Lung microvascular endothelial cell (primary cell): ENCODE measurements around the gene TUBA3E. TPM values are rescaled to one million over a fixed set of nuclear protein-coding genes. Genes with fewer than 3 reads are reported as not detected.
A peak's percentile ranks its signal among the peaks of the same experiment; 100 is the strongest.
"Not testable (repeated sequence)": the region's sequence is repeated elsewhere in the genome, so short reads cannot be mapped to it uniquely, and the experiment has no call there.

Experiments used
- DNase-seq, 2 donors: peaks; one replicate each; pipeline versions ENCODE4 v3.0.0 to v3.0.0-alpha.2; 2010; ENCODE audit warnings: low read depth in 2 of 2
- total RNA-seq: library from RNA; depleted of rRNA; stranded (reverse); fragments of >200 nt; gene quantifications from 2 replicates; pipeline ENCODE4 v1.2.1, GENCODE V29; 2014

Gene TUBA3E
- total RNA-seq, result not detected in 2 replicates

- DNase-seq, result no peak
Observed at GRCh38 chr2:130198343-130198742, at the start of gene TUBA3E. Gene TUBA3E (minus strand): TSS chr2:130198439. CDS start chr2:130198360, 79 bp downstream.

GRCh38 chr2:130246430-130246829 lies 48.2 kb upstream of the TUBA3E start:
- DNase-seq, result no peak

GRCh38 chr2:130245976-130246375 lies 47.7 kb upstream of the TUBA3E start:
- no peak for DNase-seq

GRCh38 chr2:130243359-130243758 lies 45.1 kb upstream of the TUBA3E start:
- DNase-seq, result no peak

GRCh38 chr2:130241041-130241707 lies 42.9 kb upstream of the TUBA3E start:
- DNase-seq, result peak in 1 of 2 donors; percentile 91

GRCh38 chr2:130239581-130239980 lies 41.3 kb upstream of the TUBA3E start:
- DNase-seq, result not testable (repeated sequence)

GRCh38 chr2:130233066-130233465 lies 34.8 kb upstream of the TUBA3E start:
- DNase-seq, result not testable (repeated sequence)

GRCh38 chr2:130231656-130232055 lies 33.4 kb upstream of the TUBA3E start:
- no peak for DNase-seq

- DNase-seq, result not testable (repeated sequence)
Observed at GRCh38 chr2:130230907-130231306, 32.7 kb upstream of the TUBA3E start.

- not testable (repeated sequence) for DNase-seq
Observed at GRCh38 chr2:130230376-130230775, 32.1 kb upstream of the TUBA3E start.

GRCh38 chr2:130229161-130229510 lies 30.9 kb upstream of the TUBA3E start:
- peak; percentile 40 to 44 for DNase-seq

- not testable (repeated sequence) for DNase-seq
Observed at GRCh38 chr2:130228467-130229160, 30.4 kb upstream of the TUBA3E start.

- DNase-seq, result not testable (repeated sequence)
Observed at GRCh38 chr2:130228005-130228404, 29.8 kb upstream of the TUBA3E start.

- DNase-seq, result not testable (repeated sequence)
Observed at GRCh38 chr2:130222523-130222922, 24.3 kb upstream of the TUBA3E start.

GRCh38 chr2:130220505-130220904 lies 22.3 kb upstream of the TUBA3E start:
- not testable (repeated sequence) for DNase-seq

- DNase-seq, result not testable (repeated sequence)
Observed at GRCh38 chr2:130219147-130219546, 20.9 kb upstream of the TUBA3E start.

- not testable (repeated sequence) for DNase-seq
Observed at GRCh38 chr2:130207051-130207450, 8.8 kb upstream of the TUBA3E start.

- not testable (repeated sequence) for DNase-seq
Observed at GRCh38 chr2:130203150-130203549, 4.9 kb upstream of the TUBA3E start.

- DNase-seq, result not testable (repeated sequence)
Observed at GRCh38 chr2:130202518-130202917, 4.3 kb upstream of the TUBA3E start.

GRCh38 chr2:130196052-130196451 lies 2.2 kb downstream of the TUBA3E start:
- DNase-seq, result not testable (repeated sequence)

- DNase-seq, result not testable (repeated sequence)
Observed at GRCh38 chr2:130195089-130195635, 3.1 kb downstream of the TUBA3E start.

GRCh38 chr2:130193824-130194223 lies 4.4 kb downstream of the TUBA3E start:
- DNase-seq, result not testable (repeated sequence)

- not testable (repeated sequence) for DNase-seq
Observed at GRCh38 chr2:130192451-130192850, 5.8 kb downstream of the TUBA3E start.
